Measurements from ENCODE around the gene CLVS2. TPM values are rescaled to one million over a fixed set of nuclear protein-coding genes. Genes with fewer than 3 reads are reported as not detected.

Gene CLVS2
- total and polyA plus RNA-seq, 9 donors: under 0.01 to 0.08 TPM; not detected in 7

DNA sequence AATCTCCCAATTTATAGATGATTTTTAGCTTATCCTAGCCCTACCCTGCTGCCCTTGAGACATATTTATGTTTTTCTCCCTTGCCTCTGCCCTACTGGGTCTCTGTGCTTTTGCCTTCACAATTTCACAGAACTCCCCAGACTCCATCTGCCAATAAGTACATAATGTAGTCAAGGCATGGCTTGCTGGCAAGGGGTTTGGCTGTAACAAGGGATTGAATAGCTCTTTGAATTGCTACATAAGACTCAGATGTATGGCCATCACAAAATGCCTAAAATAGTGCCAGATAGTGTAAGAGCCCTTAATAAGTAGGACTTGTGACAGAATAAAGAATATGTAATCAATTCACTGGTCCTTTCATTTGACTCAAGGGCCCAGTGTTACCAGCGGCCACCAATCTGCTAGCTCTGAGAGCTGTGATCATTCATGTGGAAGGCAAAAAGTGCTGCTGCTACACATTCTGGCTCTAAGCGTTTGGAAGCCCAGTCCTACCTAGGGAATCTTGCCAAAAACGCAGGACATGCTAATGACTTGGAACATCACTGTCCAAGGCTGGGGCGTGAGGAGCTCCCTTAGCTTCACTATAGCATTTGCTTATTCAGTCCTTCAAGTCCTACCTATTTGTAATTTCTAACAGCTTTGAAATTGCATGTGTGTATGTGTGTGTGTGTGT is 20.5 kb downstream of the CLVS2 start:
- Histone ChIP-seq H3K36me3 (no peaks in the 10 kb centered on the region), H3K27ac (no peak overlapping the region)

GRCh38 chr6:123017104-123017682 is 21.2 kb downstream of the CLVS2 start:
- Histone ChIP-seq H3K9me3 (no peaks in the 10 kb centered on the region), H3K27me3 (no peaks in the 10 kb centered on the region), H3K36me3 (no peaks in the 10 kb centered on the region), H3K4me3 (no peak overlapping the region), H3K4me1 (ENCODE audit: insufficient read depth) (no peaks in the 10 kb centered on the region), H3K27ac (no peak overlapping the region)
- WGBS, 3 donors: 51 to 67% (median 64%) methylated on average over 5 of the region's 5 CpGs
- intact Hi-C loops (cut with DNase I): no loop called here
- TF ChIP-seq POLR2A (IDR thresholded peaks at IDR 0.05) (no peak), CTCF (IDR thresholded peaks at IDR 0.05) (no peak), EP300 (IDR thresholded peaks at IDR 0.05) (no peak)
- no peak for DNase-seq

More for the DNA sequence above, 20.5 kb downstream of the CLVS2 start:
- H3K4me1 ChIP-seq (ENCODE audit: insufficient read depth): no peaks in the 10 kb centered on the region
- H3K27me3 ChIP-seq: no peaks in the 10 kb centered on the region
- H3K9me3 ChIP-seq: no peaks in the 10 kb centered on the region
- TF ChIP-seq EP300 (IDR thresholded peaks at IDR 0.05) (no peak), CTCF (IDR thresholded peaks at IDR 0.05) (no peak), POLR2A (IDR thresholded peaks at IDR 0.05) (no peak)
- DNase-seq: no peak
- WGBS, 3 donors: 60 to 64% (median 62%) methylated on average over 4 of the region's 4 CpGs
- no peak overlapping the region for H3K4me3 ChIP-seq
- intact Hi-C loops (cut with DNase I): no loop called here

- H3K27me3 ChIP-seq: no peaks in the 10 kb centered on the region
- intact Hi-C loops (cut with DNase I): no loop called here
- TF ChIP-seq POLR2A (IDR thresholded peaks at IDR 0.05) (no peak), EP300 (IDR thresholded peaks at IDR 0.05) (no peak), CTCF (IDR thresholded peaks at IDR 0.05) (no peak)
- no peaks in the 10 kb centered on the region for H3K4me1 ChIP-seq (ENCODE audit: insufficient read depth)
- 2 to 5% (median 4%) methylated on average over 1 of the region's 1 CpG for WGBS, 3 donors
- no peak overlapping the region for H3K27ac ChIP-seq
- no peak overlapping the region for H3K4me3 ChIP-seq
- no peaks in the 10 kb centered on the region for H3K36me3 ChIP-seq
- no peaks in the 10 kb centered on the region for H3K9me3 ChIP-seq
- no peak for DNase-seq
Measured at GRCh38 chr6:123022975-123023374, 26.9 kb downstream of the CLVS2 start.

- Histone ChIP-seq H3K4me1 (ENCODE audit: insufficient read depth) (no peaks in the 10 kb centered on the region), H3K4me3 (no peak overlapping the region), H3K9me3 (no peaks in the 10 kb centered on the region), H3K36me3 (no peaks in the 10 kb centered on the region), H3K27ac (no peak overlapping the region), H3K27me3 (no peaks in the 10 kb centered on the region)
- WGBS, 3 donors: 63 to 72% (median 71%) methylated on average over 5 of the region's 5 CpGs
- TF ChIP-seq POLR2A (IDR thresholded peaks at IDR 0.05) (no peak), EP300 (IDR thresholded peaks at IDR 0.05) (no peak), CTCF (IDR thresholded peaks at IDR 0.05) (no peak)
- no peak for DNase-seq
- intact Hi-C loops (cut with DNase I): no loop called here
Measured at GRCh38 chr6:123024976-123025375, 28.9 kb downstream of the CLVS2 start.
